A549 (cell line): ENCODE results near the gene POLR1E. TPM values are rescaled to one million over a fixed set of nuclear protein-coding genes. Genes with fewer than 3 reads are reported as not detected.

Experiments
- ATAC-seq, 2 experiments: fragments of 200-7000 bp in 1 of 2; fragments of >200 bp in 1 of 2; cut with Nextera tagmentation in 1 of 2; cut with Tn5 transposase in 1 of 2; 3 replicates each; pipeline versions ENCODE4 v1.8.0 to v1.9.1; 2018 to 2020; ENCODE audit warnings: mild to moderate bottlenecking in 1 of 2, moderate library complexity in 1 of 2
- CTCF ChIA-PET: fragments of 300-600 bp; sonication (Branson Sonifier 250); formaldehyde crosslinking; extraction: SDS; loops from one replicate; lab custom pipeline; 2021; ENCODE audit warnings: antibody characterized with exemption, inconsistent platforms; lab: Yijun Ruan, JAX
- POLR2A ChIA-PET: fragments of 350-600 bp; formaldehyde crosslinking; extraction: SDS; loops from one replicate; lab custom pipeline; 2021; ENCODE audit warnings: antibody characterized with exemption, inconsistent platforms; lab: Yijun Ruan, JAX
- DNase-seq, 2 experiments: peaks; one replicate each; pipeline versions ENCODE4 v3.0.0 to v3.0.0-alpha.2; 2011 to 2016; ENCODE audit warnings: low read depth in 1 of 2, low spot score in 1 of 2
- FAIRE-seq: peaks from 2 replicates; lab custom pipeline; 2011; peaks lifted over from hg19 to GRCh38; lab: Jason Lieb, UNC
- H3K27ac ChIP-seq, 2 experiments: fragments of >200 bp; sonication (Bioruptor Twin); formaldehyde crosslinking; 3 replicates each; pipeline ENCODE4 v1.5.1; 2016 to 2017
- H3K4me1 ChIP-seq: fragments of >200 bp; sonication (Bioruptor Twin); formaldehyde crosslinking; 3 replicates; pipeline ENCODE4 v1.6.1; 2016
- H3K4me2 ChIP-seq: fragments of >200 bp; sonication (Bioruptor Twin); formaldehyde crosslinking; 3 replicates; pipeline ENCODE4 v1.6.1; 2016
- H3K4me3 ChIP-seq: fragments of >200 bp; sonication (Bioruptor Twin); formaldehyde crosslinking; 3 replicates; pipeline ENCODE4 v1.5.1; 2016
- H3K9me3 ChIP-seq: fragments of >200 bp; sonication (Bioruptor Twin); formaldehyde crosslinking; 3 replicates; pipeline ENCODE4 v1.6.1; 2016
- CBX2 ChIP-seq: fragments of 200-600 bp; sonication (generic); IDR thresholded peaks from 2 replicates; pipeline ENCODE4 v1.6.1; 2016; ENCODE audit warnings: low read depth, mild to moderate bottlenecking, borderline replicate concordance
- CBX8 ChIP-seq: fragments of 200-600 bp; sonication (generic); IDR thresholded peaks from 2 replicates; pipeline ENCODE4 v1.6.1; 2016
- CEBPB ChIP-seq, 2 experiments: fragments of >200 bp in 1 of 2; sonication (Bioruptor Twin) in 1 of 2; formaldehyde crosslinking in 1 of 2; IDR thresholded peaks; 2 replicates each; pipeline ENCODE4 v1.6.1; 2012 to 2016
- CHD2 ChIP-seq: fragments of 150-350 bp; IDR thresholded peaks from 2 replicates; pipeline ENCODE4 v1.6.1; 2014; ENCODE audit warnings: low read length; ENCODE audit not compliant: partially characterized antibody
- EHMT2 ChIP-seq: fragments of 200-600 bp; sonication (generic); IDR thresholded peaks from 2 replicates; pipeline ENCODE4 v1.6.1; 2016; ENCODE audit warnings: antibody characterized with exemption, low read depth, mild to moderate bottlenecking, moderate library complexity
- EP300 ChIP-seq, 2 experiments: fragments of >200 bp; sonication (Bioruptor Twin); formaldehyde crosslinking; IDR thresholded peaks; 2 replicates in 1 of 2; 3 replicates in 1 of 2; pipeline ENCODE4 v1.6.1; 2016 to 2017
- FOSL2 ChIP-seq, 2 experiments: fragments of 450-650 bp in 1 of 2; fragments of >200 bp in 1 of 2; sonication (Bioruptor Twin) in 1 of 2; formaldehyde crosslinking; IDR thresholded peaks; 2 replicates each; pipeline versions ENCODE4 v1.5.0 to v1.6.1; 2016 to 2020; ENCODE audit warnings: mild to moderate bottlenecking in 1 of 2, moderate library complexity in 1 of 2
- FOXS1 ChIP-seq: fragments of 250-450 bp; sonication (Bioruptor Pico); IDR thresholded peaks from 2 replicates; pipeline ENCODE4 v1.5.0; 2020; ENCODE audit warnings: mild to moderate bottlenecking, moderate library complexity
- HOXB5 ChIP-seq: fragments of 250-450 bp; sonication (Bioruptor Pico); IDR thresholded peaks from 2 replicates; pipeline ENCODE4 v1.5.0; 2020; ENCODE audit warnings: mild to moderate bottlenecking, moderate library complexity
- JUN ChIP-seq, 2 experiments: fragments of >200 bp; sonication (Bioruptor Twin); formaldehyde crosslinking; IDR thresholded peaks; 2 replicates in 1 of 2; 3 replicates in 1 of 2; pipeline ENCODE4 v1.6.1; 2016 to 2017
- JUNB ChIP-seq: fragments of >200 bp; sonication (Bioruptor Twin); formaldehyde crosslinking; IDR thresholded peaks from 2 replicates; pipeline ENCODE4 v1.6.1; 2016
- KDM5A ChIP-seq: fragments of 200-600 bp; sonication (generic); IDR thresholded peaks from 2 replicates; pipeline ENCODE4 v1.6.1; 2016; ENCODE audit warnings: antibody characterized with exemption, mild to moderate bottlenecking
- MAFK ChIP-seq: fragments of 450-650 bp; IDR thresholded peaks from 2 replicates; pipeline ENCODE4 v1.6.1; 2014; ENCODE audit not compliant: partially characterized antibody
- MAZ ChIP-seq: fragments of 150-350 bp; IDR thresholded peaks from 2 replicates; pipeline ENCODE4 v1.6.1; 2014; ENCODE audit warnings: antibody characterized with exemption, low read depth, low read length, borderline replicate concordance
- NFE2L2 ChIP-seq: fragments of 150-350 bp; conservative IDR thresholded peaks from 2 replicates; pipeline ENCODE4 v1.6.1; 2014; ENCODE audit warnings: low read length
- PHF8 ChIP-seq: fragments of 200-600 bp; sonication (generic); IDR thresholded peaks from 2 replicates; pipeline ENCODE4 v1.6.1; 2016; ENCODE audit warnings: low read depth, mild to moderate bottlenecking, antibody characterized with exemption, moderate library complexity, borderline replicate concordance
- POLR2AphosphoS2 ChIP-seq: conservative IDR thresholded peaks from 2 replicates; pipeline ENCODE4 v1.6.1; 2012; ENCODE audit warnings: low read length, improper control_type of control experiment, inconsistent platforms
- RAD21 ChIP-seq, 2 experiments: fragments of >200 bp in 1 of 2; sonication (Bioruptor Twin) in 1 of 2; formaldehyde crosslinking in 1 of 2; IDR thresholded peaks in 1 of 2; conservative IDR thresholded peaks in 1 of 2; 2 replicates in 1 of 2; 3 replicates in 1 of 2; pipeline ENCODE4 v1.6.1; 2012 to 2018; ENCODE audit warnings: inconsistent platforms in 1 of 2
- RFX5 ChIP-seq: fragments of 450-650 bp; IDR thresholded peaks from 2 replicates; pipeline ENCODE4 v1.7.1; 2014; ENCODE audit warnings: antibody characterized with exemption, mild to moderate bottlenecking, moderate library complexity
- RNF2 ChIP-seq: fragments of 200-600 bp; sonication (generic); IDR thresholded peaks from 2 replicates; pipeline ENCODE4 v1.6.1; 2016; ENCODE audit warnings: low read depth, mild to moderate bottlenecking, antibody characterized with exemption, moderate library complexity, borderline replicate concordance
- SREBF2 ChIP-seq: fragments of 450-650 bp; IDR thresholded peaks from 2 replicates; pipeline ENCODE4 v1.6.1; 2014; ENCODE audit warnings: mild to moderate bottlenecking, moderate library complexity
- TP53 ChIP-seq: fragments of 250-450 bp; sonication (Bioruptor Pico); IDR thresholded peaks from 2 replicates; pipeline ENCODE4 v1.5.0; 2021; ENCODE audit warnings: mild to moderate bottlenecking, moderate library complexity
- ZC3H11A ChIP-seq: fragments of 450-650 bp; IDR thresholded peaks from 2 replicates; pipeline ENCODE4 v1.6.1; 2014; ENCODE audit warnings: antibody characterized with exemption, mild to moderate bottlenecking
- WGBS: methylation state at CpG from one replicate; pipeline ENCODE4 v1.1.6; 2017; ENCODE audit errors: missing lambda C conversion rate; 5-methylcytosine and 5-hydroxymethylcytosine counted together
- polyA plus RNA-seq, 4 experiments: library from polyadenylated mRNA; depleted of rRNA in 3 of 4; stranded (reverse); fragments of >200 nt; fragmentation: RNase III in 1 of 4; extraction: RNeasy Plus Mini Kit Qiagen cat#74134 plus additional on column Dnase treatment in 1 of 4; gene quantifications; 2 replicates in 3 of 4; 3 replicates in 1 of 4; pipeline ENCODE4 v1.2.3, GENCODE V29; 2011 to 2017
- TF ChIP-seq, protein P1 (sequence below): fragments of 250-450 bp; sonication (Bioruptor Pico); IDR thresholded peaks from 2 replicates; pipeline ENCODE4 v1.5.0; 2021; ENCODE audit warnings: mild to moderate bottlenecking, moderate library complexity, borderline replicate concordance
- TF ChIP-seq, protein P2 (sequence below): fragments of 150-350 bp; IDR thresholded peaks from 2 replicates; pipeline ENCODE4 v1.6.1; 2014; ENCODE audit warnings: low read depth, mild to moderate bottlenecking, low read length
- TF ChIP-seq, protein P3 (sequence below): IDR thresholded peaks from 2 replicates; pipeline ENCODE4 v1.6.1; 2012; ENCODE audit warnings: low read depth, borderline replicate concordance
- TF ChIP-seq, protein P4 (sequence below): fragments of >200 bp; sonication (Bioruptor Twin); formaldehyde crosslinking; IDR thresholded peaks from 3 replicates; pipeline ENCODE4 v1.6.1; 2016
- TF ChIP-seq, protein P5 (sequence below): IDR thresholded peaks from 2 replicates; pipeline ENCODE4 v1.6.1; 2012

Gene POLR1E
- polyA plus RNA-seq, 2 of the 4 experiments (the other 2 are of a cell fraction): 41.9 to 47.2 TPM

DNA sequence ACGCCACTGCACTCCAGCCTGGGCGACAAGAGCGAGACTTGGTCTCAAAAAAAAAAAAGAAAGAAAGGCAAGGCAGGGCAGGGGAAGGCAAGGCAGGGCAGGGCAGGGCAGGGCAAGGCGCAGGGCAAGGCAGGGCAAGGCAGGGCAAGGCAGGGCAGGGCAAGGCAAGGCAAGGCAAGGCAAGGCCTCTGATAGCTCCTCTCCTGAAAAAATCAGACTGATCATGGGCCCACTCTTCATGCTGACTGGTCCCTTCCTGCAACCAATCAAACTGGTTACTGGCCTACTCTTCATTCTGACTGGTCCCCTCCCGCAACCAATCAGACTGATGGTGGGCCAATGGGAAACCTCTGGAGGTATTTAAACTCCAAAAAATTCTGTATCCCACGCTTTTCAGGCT lies 17.1 kb upstream of the POLR1E start:
- ChIA-PET CTCF (interaction anchor here (1.5 kb wide), 1 partner anchor 10 kb away, joined by 4 read pairs; no protein-coding TSS in a partner anchor), POLR2A (no interaction called here)
- ATAC-seq (no peak), DNase-seq (peak in 1 of 2 experiments; percentile 32)
- H3K27ac ChIP-seq: peak overlapping the region in 1 of 2 experiments; percentile 97; a peak in 4 of 6 replicates
- H3K4me2 ChIP-seq: no peak overlapping the region
- H3K4me3 ChIP-seq: no peak overlapping the region
- peaks cover 3% of the 10 kb centered on the region for H3K9me3 ChIP-seq
- WGBS: 94% methylated on average over 6 of the region's 6 CpGs
- TF ChIP-seq MAZ: no peak
- no peak for TF ChIP-seq FOSL2 (IDR thresholded peaks at IDR 0.05)
- no peak for TF ChIP-seq FOSL2 (CRISPR knock-in tag; IDR thresholded peaks at IDR 0.05)
- TF ChIP-seq CHD2: no peak
- TF ChIP-seq NFE2L2: no peak
- no peak for TF ChIP-seq CBX8
- no peak for TF ChIP-seq EHMT2
- TF ChIP-seq FOXS1 (CRISPR knock-in tag): no peak
- TF ChIP-seq, protein P1, sequence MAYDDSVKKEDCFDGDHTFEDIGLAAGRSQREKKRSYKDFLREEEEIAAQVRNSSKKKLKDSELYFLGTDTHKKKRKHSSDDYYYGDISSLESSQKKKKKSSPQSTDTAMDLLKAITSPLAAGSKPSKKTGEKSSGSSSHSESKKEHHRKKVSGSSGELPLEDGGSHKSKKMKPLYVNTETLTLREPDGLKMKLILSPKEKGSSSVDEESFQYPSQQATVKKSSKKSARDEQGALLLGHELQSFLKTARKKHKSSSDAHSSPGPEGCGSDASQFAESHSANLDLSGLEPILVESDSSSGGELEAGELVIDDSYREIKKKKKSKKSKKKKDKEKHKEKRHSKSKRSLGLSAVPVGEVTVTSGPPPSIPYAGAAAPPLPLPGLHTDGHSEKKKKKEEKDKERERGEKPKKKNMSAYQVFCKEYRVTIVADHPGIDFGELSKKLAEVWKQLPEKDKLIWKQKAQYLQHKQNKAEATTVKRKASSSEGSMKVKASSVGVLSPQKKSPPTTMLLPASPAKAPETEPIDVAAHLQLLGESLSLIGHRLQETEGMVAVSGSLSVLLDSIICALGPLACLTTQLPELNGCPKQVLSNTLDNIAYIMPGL (CRISPR knock-in tag): no peak
- no peak for TF ChIP-seq RNF2
- TF ChIP-seq ZC3H11A: no peak
- no peak for TF ChIP-seq POLR2AphosphoS2
- TF ChIP-seq, protein P2, sequence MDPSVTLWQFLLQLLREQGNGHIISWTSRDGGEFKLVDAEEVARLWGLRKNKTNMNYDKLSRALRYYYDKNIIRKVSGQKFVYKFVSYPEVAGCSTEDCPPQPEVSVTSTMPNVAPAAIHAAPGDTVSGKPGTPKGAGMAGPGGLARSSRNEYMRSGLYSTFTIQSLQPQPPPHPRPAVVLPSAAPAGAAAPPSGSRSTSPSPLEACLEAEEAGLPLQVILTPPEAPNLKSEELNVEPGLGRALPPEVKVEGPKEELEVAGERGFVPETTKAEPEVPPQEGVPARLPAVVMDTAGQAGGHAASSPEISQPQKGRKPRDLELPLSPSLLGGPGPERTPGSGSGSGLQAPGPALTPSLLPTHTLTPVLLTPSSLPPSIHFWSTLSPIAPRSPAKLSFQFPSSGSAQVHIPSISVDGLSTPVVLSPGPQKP: no peak
- no peak for TF ChIP-seq HOXB5 (CRISPR knock-in tag)
- TF ChIP-seq, protein P3, sequence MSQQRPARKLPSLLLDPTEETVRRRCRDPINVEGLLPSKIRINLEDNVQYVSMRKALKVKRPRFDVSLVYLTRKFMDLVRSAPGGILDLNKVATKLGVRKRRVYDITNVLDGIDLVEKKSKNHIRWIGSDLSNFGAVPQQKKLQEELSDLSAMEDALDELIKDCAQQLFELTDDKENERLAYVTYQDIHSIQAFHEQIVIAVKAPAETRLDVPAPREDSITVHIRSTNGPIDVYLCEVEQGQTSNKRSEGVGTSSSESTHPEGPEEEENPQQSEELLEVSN: no peak
- no peak for TF ChIP-seq RFX5
- no peak for TF ChIP-seq TP53 (CRISPR knock-in tag)
- no peak for TF ChIP-seq KDM5A
- no peak for TF ChIP-seq EP300 (IDR thresholded peaks at IDR 0.05)
- TF ChIP-seq, all 56 proteins: peak for 0
- FAIRE-seq: no peak
- H3K4me1 ChIP-seq: peaks cover 25% of the 10 kb centered on the region

DNA sequence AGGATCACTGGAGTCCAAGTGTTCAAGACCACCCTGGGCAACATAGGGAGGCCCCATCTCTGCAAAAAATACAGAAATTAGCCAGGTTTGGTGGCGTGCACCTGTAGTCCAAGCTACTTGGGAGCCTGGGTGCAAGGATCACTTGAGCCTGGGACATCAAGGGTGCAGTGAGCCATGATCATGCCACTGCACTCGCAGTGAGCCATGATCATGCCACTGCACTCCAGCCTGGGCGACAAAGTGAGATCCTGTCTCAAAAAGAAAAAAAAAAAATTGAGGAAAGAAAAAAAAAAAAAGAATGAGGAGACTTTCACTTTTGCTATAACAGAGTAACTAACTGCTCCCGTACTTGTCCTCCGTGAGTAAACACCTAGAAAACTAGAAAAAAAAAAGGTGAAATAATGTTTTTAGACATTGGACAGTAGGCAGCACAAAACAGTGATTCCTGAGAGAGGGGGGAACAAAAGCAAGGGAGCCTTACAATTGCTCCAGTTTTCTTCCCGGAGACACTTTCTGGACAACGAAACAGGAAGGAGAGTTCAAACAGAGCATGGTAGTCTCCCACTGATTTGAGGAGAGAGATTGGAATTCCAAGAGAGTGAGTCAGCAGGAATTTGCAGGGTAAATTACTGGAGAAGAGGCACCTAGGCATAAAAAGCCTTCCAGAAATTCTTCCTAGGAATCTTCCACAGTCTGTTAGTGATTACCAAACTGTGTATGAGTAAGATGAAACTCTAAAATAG lies 13.6 kb upstream of the POLR1E start:
- H3K27ac ChIP-seq: peak overlapping the region; percentile 94 to 96
- TF ChIP-seq JUN (IDR thresholded peaks at IDR 0.05) (peak; percentile 92 to 93), MAFK (peak; percentile 97), PHF8 (0 out of 2 replicates have a peak, but pooled peaks have one; percentile 11), EP300 (IDR thresholded peaks at IDR 0.05) (peak in 1 of 2 experiments; percentile 69; a peak in 3 of 5 replicates), JUNB (peak; percentile 90), CBX2 (no peak), TP53 (CRISPR knock-in tag) (no peak), FOSL2 (IDR thresholded peaks at IDR 0.05) (peak; percentile 81), FOSL2 (CRISPR knock-in tag; IDR thresholded peaks at IDR 0.05) (peak; percentile 96), NFE2L2 (peak; percentile 42; the same call in 1 of the 2 replicates), RAD21 (conservative IDR thresholded peaks at IDR 0.05 in 1 of 2, IDR thresholded peaks at IDR 0.05 in 1 of 2) (peak; percentile 10 to 26; a peak in 1 of 5 replicates), CEBPB (IDR thresholded peaks at IDR 0.05) (peak in 1 of 2 experiments; percentile 48; a peak in 1 of 4 replicates), SREBF2 (no peak), RNF2 (no peak)
- TF ChIP-seq, protein P4, sequence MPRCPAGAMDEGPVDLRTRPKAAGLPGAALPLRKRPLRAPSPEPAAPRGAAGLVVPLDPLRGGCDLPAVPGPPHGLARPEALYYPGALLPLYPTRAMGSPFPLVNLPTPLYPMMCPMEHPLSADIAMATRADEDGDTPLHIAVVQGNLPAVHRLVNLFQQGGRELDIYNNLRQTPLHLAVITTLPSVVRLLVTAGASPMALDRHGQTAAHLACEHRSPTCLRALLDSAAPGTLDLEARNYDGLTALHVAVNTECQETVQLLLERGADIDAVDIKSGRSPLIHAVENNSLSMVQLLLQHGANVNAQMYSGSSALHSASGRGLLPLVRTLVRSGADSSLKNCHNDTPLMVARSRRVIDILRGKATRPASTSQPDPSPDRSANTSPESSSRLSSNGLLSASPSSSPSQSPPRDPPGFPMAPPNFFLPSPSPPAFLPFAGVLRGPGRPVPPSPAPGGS: peak; percentile 57
- TF ChIP-seq, protein P5, sequence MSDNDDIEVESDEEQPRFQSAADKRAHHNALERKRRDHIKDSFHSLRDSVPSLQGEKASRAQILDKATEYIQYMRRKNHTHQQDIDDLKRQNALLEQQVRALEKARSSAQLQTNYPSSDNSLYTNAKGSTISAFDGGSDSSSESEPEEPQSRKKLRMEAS: peak; percentile 84
- peaks cover 23% of the 10 kb centered on the region for H3K4me1 ChIP-seq
- peak; percentile 89 to 97 for DNase-seq
- peak; percentile 97 to 99 for ATAC-seq
- CTCF ChIA-PET: interaction anchor here (0.6 to 1.3 kb wide), 3 partner anchors 36 to 56 kb away, joined by 3 to 6 read pairs (median 4); no protein-coding TSS in a partner anchor
- H3K4me2 ChIP-seq: peak overlapping the region; percentile 86
- H3K9me3 ChIP-seq: peaks cover 25% of the 10 kb centered on the region
- FAIRE-seq: peak; percentile 93
- peak overlapping the region; percentile 31 for H3K4me3 ChIP-seq
- 6% methylated on average over 7 of the region's 7 CpGs for WGBS
- POLR2A ChIA-PET: no interaction called here
